Tibial artery (tissue), 4 donors: Measurements from ENCODE around the gene DPEP1.

Source experiments
- DNase-seq, 2 donors: peaks; one replicate each; pipeline ENCODE4 v3.0.0-alpha.2; 2019
- H3K27ac ChIP-seq, 2 donors: fragments of 200-600 bp; sonication (generic) in 1 of 2; 1 replicate in 1 of 2; 2 replicates in 1 of 2; pipeline ENCODE4 v1.5.1; 2018 to 2019; ENCODE audit warnings: mild to moderate bottlenecking in 1 of 2
- H3K27me3 ChIP-seq, 2 donors: fragments of 200-600 bp; sonication (generic) in 1 of 2; one replicate each; pipeline versions ENCODE4 v1.5.1 to v1.6.0; 2016 to 2019
- H3K36me3 ChIP-seq, 3 donors: fragments of 200-600 bp; sonication (generic) in 2 of 3; one replicate each; pipeline ENCODE4 v1.5.1; 2016 to 2019; ENCODE audit warnings: mild to moderate bottlenecking in 2 of 3
- H3K4me1 ChIP-seq, 4 donors: fragments of 200-600 bp; sonication (generic) in 2 of 4; 1 replicate in 3 of 4; 2 replicates in 1 of 4; pipeline ENCODE4 v1.5.1; 2016 to 2019
- H3K4me3 ChIP-seq, 2 donors: fragments of 200-600 bp; sonication (generic) in 1 of 2; 1 replicate in 1 of 2; 2 replicates in 1 of 2; pipeline ENCODE4 v1.5.1; 2018 to 2019; ENCODE audit warnings: mild to moderate bottlenecking in 2 of 2
- H3K9me3 ChIP-seq, 3 donors: fragments of 200-600 bp; sonication (generic) in 1 of 3; one replicate each; pipeline ENCODE4 v1.5.1; 2016 to 2019
- CTCF ChIP-seq, 2 experiments: fragments of 200-600 bp in 1 of 2; fragments of 450-650 bp in 1 of 2; IDR thresholded peaks; one replicate each; pipeline ENCODE4 v1.5.1; 2017 to 2019; ENCODE audit warnings: antibody characterized with exemption in 2 of 2, mild to moderate bottlenecking in 1 of 2, moderate library complexity in 1 of 2
- intact Hi-C: fragments of 100-400 bp; cut with DNase I; formaldehyde crosslinking; loops from one replicate; pipeline ENCODE4 v1.15.0; 2023; ENCODE audit warnings: low total_unique reads

The DPEP1 gene

GRCh38 chr16:89595330-89596060 lies 17.9 kb upstream of the DPEP1 start:
- no peak for TF ChIP-seq CTCF (IDR thresholded peaks at IDR 0.05)
- Histone ChIP-seq H3K4me3 (no peak overlapping the region), H3K36me3 (no peaks in the 10 kb centered on the region), H3K27me3 (no peaks in the 10 kb centered on the region), H3K9me3 (no peaks in the 10 kb centered on the region), H3K27ac (no peak overlapping the region), H3K4me1 (no peaks in the 10 kb centered on the region)
- no peak for DNase-seq
- intact Hi-C loops, result no loop called here

DNA sequence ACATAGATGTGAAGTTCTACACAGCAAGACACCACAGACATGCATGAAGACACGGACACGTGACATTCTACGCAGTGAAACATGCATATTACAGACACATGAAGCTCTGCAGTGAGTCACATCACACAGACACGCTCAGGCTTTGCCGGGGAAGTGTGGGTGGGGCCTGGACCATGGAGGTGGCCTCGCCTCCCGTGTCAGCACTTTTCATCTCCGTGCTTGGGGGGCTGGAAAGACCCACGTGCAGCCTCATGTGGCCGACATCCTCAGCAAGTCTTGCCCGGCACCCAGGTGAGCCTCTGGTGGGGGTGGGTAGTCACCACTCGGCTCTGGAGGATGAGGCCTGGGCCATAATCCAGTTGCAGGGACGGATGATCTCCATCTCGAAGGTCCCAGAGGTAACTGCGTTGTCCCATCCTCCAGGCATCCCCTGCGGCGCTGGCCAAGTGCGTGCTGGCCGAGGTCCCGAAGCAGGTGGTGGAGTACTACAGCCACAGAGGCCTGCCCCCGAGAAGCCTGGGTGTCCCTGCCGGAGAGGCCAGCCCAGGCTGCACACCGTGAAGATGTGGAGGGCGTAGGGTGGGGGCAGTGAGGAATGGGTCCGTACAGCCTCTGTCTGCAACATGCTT lies 17.3 kb upstream of the DPEP1 start:
- no peaks in the 10 kb centered on the region for H3K36me3 ChIP-seq
- H3K27ac ChIP-seq, result no peak overlapping the region
- H3K27me3 ChIP-seq, result no peaks in the 10 kb centered on the region
- no peak overlapping the region for H3K4me3 ChIP-seq
- H3K4me1 ChIP-seq, result no peaks in the 10 kb centered on the region
- no peak for TF ChIP-seq CTCF (IDR thresholded peaks at IDR 0.05)
- intact Hi-C loops, result no loop called here
- DNase-seq, result no peak
- H3K9me3 ChIP-seq, result no peaks in the 10 kb centered on the region

DNA sequence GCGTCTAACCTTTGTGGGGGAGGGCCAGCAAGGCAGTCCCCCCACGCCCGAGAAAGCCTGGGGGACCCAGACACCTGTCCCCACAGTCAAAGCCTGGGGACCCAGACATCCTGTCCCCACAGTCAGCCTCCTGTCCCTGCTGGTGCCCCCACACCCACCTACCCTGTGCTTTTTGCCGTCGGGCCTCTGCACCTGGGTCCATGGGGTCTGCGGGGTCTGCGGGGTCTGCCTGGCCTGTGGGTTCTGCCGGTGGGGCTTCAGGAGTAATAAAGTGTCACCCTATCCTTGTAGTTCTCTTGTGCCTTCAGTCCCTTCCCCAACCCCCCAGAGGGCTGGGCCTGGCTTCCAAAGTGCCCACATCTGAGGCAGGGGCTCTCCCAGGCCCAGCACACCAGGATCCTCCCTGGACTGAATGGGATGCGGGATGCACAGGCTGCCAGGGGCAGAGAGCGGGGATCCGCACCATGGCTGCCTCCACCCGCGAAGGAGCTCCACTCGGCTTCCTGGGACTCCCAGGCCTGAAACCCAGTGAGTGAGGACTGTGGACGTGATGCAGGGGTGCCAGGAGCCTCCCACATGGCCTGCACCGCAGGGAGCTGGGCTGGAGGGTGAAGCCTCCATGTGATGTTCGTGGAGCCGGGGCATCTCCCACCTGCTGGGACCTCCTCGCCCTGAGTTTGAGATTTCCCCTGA lies 16.3 kb upstream of the DPEP1 start:
- Histone ChIP-seq H3K27ac (no peak overlapping the region), H3K4me3 (no peak overlapping the region), H3K27me3 (peaks cover 0 to 4% of the 10 kb centered on the region in 2 donors), H3K36me3 (no peaks in the 10 kb centered on the region), H3K9me3 (no peaks in the 10 kb centered on the region), H3K4me1 (peaks cover 0 to 2% (median under 1%) of the 10 kb centered on the region in 4 donors)
- no peak for TF ChIP-seq CTCF (IDR thresholded peaks at IDR 0.05)
- intact Hi-C loops, result no loop called here
- no peak for DNase-seq

- H3K36me3 ChIP-seq, result no peaks in the 10 kb centered on the region
- no peak for DNase-seq
- no peak overlapping the region for H3K4me3 ChIP-seq
- TF ChIP-seq CTCF (IDR thresholded peaks at IDR 0.05), result no peak
- no peaks in the 10 kb centered on the region for H3K9me3 ChIP-seq
- peaks cover 0 to 15% of the 10 kb centered on the region in 2 donors for H3K27me3 ChIP-seq
- peaks cover 0 to 11% (median 7%) of the 10 kb centered on the region in 4 donors for H3K4me1 ChIP-seq
- intact Hi-C loops, result no loop called here
- no peak overlapping the region for H3K27ac ChIP-seq
These were observed 15.2 kb upstream of the DPEP1 start for GRCh38 chr16:89598199-89598598.

GRCh38 chr16:89599451-89599858 lies 14.0 kb upstream of the DPEP1 start:
- no peak overlapping the region for H3K27ac ChIP-seq
- TF ChIP-seq CTCF (IDR thresholded peaks at IDR 0.05), result no peak
- no peak for DNase-seq

More at GRCh38 chr16:89599451-89599858, 14.0 kb upstream of the DPEP1 start:
- no peaks in the 10 kb centered on the region for H3K9me3 ChIP-seq
- peaks cover 0 to 11% (median 7%) of the 10 kb centered on the region in 4 donors for H3K4me1 ChIP-seq
- H3K27me3 ChIP-seq, result peaks cover 0 to 18% of the 10 kb centered on the region in 2 donors
- intact Hi-C loops, result no loop called here
- H3K36me3 ChIP-seq, result no peaks in the 10 kb centered on the region
- H3K4me3 ChIP-seq, result no peak overlapping the region
